ENCODE data around the gene ALKBH5.

- TF ChIP-seq FOXM1 (IDR thresholded peaks at IDR 0.05; ENCODE audit: low read depth) (no peak), REST (IDR thresholded peaks at IDR 0.05; ENCODE audit: low read depth, low read length) (no peak), CTCF (IDR thresholded peaks at IDR 0.05) (no peak), TEAD4 (IDR thresholded peaks at IDR 0.05; ENCODE audit: borderline replicate concordance, insufficient read depth) (no peak), TCF12 (IDR thresholded peaks at IDR 0.05) (no peak)
Observed at GRCh38 chr17:18225642-18226283, 42.1 kb downstream of the ALKBH5 start.
